ENCODE data around the gene PAK2. TPM values are rescaled to one million over a fixed set of nuclear protein-coding genes. Genes with fewer than 3 reads are reported as not detected.
"Not testable (repeated sequence)": the region's sequence is repeated elsewhere in the genome, so short reads cannot be mapped to it uniquely, and the experiment has no call there.

The PAK2 gene
- total RNA-seq, 1 donor from 2014 or later, result 249 TPM

GRCh38 chr3:196782511-196782910 is 42.9 kb downstream of the PAK2 start:
- DNase-seq (ENCODE audit: low read depth), result no peak

GRCh38 chr3:196788528-196788927 is 48.9 kb downstream of the PAK2 start:
- no peak for DNase-seq (ENCODE audit: low read depth)

GRCh38 chr3:196789885-196790359 is 50.3 kb downstream of the PAK2 start:
- DNase-seq (ENCODE audit: low read depth), result peak; percentile 50

GRCh38 chr3:196790636-196791035 is 51.0 kb downstream of the PAK2 start:
- no peak for DNase-seq (ENCODE audit: low read depth)

GRCh38 chr3:196792771-196793170 is 53.1 kb downstream of the PAK2 start:
- peak; percentile 43 for DNase-seq (ENCODE audit: low read depth)

GRCh38 chr3:196793246-196793645 is 53.6 kb downstream of the PAK2 start:
- DNase-seq (ENCODE audit: low read depth), result peak; percentile 97

GRCh38 chr3:196794467-196794866 is 54.8 kb downstream of the PAK2 start:
- no peak for DNase-seq (ENCODE audit: low read depth)

GRCh38 chr3:196796317-196796716 is 56.7 kb downstream of the PAK2 start:
- no peak for DNase-seq (ENCODE audit: low read depth)

GRCh38 chr3:196800742-196801434 is 61.2 kb downstream of the PAK2 start:
- DNase-seq (ENCODE audit: low read depth), result no peak

GRCh38 chr3:196803891-196804468 is 64.3 kb downstream of the PAK2 start:
- no peak for DNase-seq (ENCODE audit: low read depth)

- no peak for DNase-seq (ENCODE audit: low read depth)
Observed at GRCh38 chr3:196804773-196805172, 65.1 kb downstream of the PAK2 start.

- DNase-seq (ENCODE audit: low read depth), result no peak
Observed at GRCh38 chr3:196810963-196811581, 71.4 kb downstream of the PAK2 start.

- DNase-seq (ENCODE audit: low read depth), result no peak
Observed at GRCh38 chr3:196812853-196813252, 73.2 kb downstream of the PAK2 start.

GRCh38 chr3:196813903-196814302 is 74.2 kb downstream of the PAK2 start:
- DNase-seq (ENCODE audit: low read depth), result no peak

GRCh38 chr3:196821806-196822355 is 82.2 kb downstream of the PAK2 start:
- DNase-seq (ENCODE audit: low read depth), result no peak

GRCh38 chr3:196829651-196830050 is 90.0 kb downstream of the PAK2 start:
- not testable (repeated sequence) for DNase-seq (ENCODE audit: low read depth)

GRCh38 chr3:196835086-196835485 is 95.4 kb downstream of the PAK2 start:
- peak; percentile 77 for DNase-seq (ENCODE audit: low read depth)

- not testable (repeated sequence) for DNase-seq (ENCODE audit: low read depth)
Observed at GRCh38 chr3:196836626-196837025, 97.0 kb downstream of the PAK2 start.

GRCh38 chr3:196837819-196838420 is 98.3 kb downstream of the PAK2 start:
- peak; percentile 42 for DNase-seq (ENCODE audit: low read depth)

GRCh38 chr3:196839351-196839750 is 99.7 kb downstream of the PAK2 start:
- not testable (repeated sequence) for DNase-seq (ENCODE audit: low read depth)

- no peak for DNase-seq (ENCODE audit: low read depth)
Observed at GRCh38 chr3:196842567-196843434, 103.1 kb downstream of the PAK2 start.
